WERI-Rb-1 (cell line): Measurements from ENCODE around the gene CBFA2T3.
A peak's percentile ranks its signal among the peaks of the same experiment; 100 is the strongest.

Experiments used
- DNase-seq: peaks from one replicate; pipeline ENCODE4 v3.0.0-alpha.2; 2020
- H3K27ac ChIP-seq: fragments of 250-450 bp; sonication (Bioruptor Pico); 2 replicates; pipeline ENCODE4 v1.5.1; 2020; ENCODE audit warnings: mild to moderate bottlenecking, moderate library complexity
- H3K27me3 ChIP-seq: fragments of 250-450 bp; sonication (Bioruptor Pico); 2 replicates; pipeline ENCODE4 v1.5.1; 2021; ENCODE audit warnings: mild to moderate bottlenecking, low read depth, moderate library complexity; ENCODE audit not compliant: insufficient read depth, severe bottlenecking
- H3K36me3 ChIP-seq: fragments of 250-450 bp; sonication (Bioruptor Pico); 2 replicates; pipeline ENCODE4 v1.5.1; 2020; ENCODE audit warnings: mild to moderate bottlenecking, moderate library complexity
- H3K4me3 ChIP-seq: 2 replicates; pipeline ENCODE4 v1.5.1; 2011; ENCODE audit warnings: low read depth, mild to moderate bottlenecking, control low read depth, low read length
- H3K9me3 ChIP-seq: fragments of 250-450 bp; sonication (Bioruptor Pico); 2 replicates; pipeline ENCODE4 v1.5.1; 2021; ENCODE audit warnings: mild to moderate bottlenecking, moderate library complexity; ENCODE audit not compliant: severe bottlenecking
- TF ChIP-seq, protein P1 (sequence below): IDR thresholded peaks from 2 replicates; pipeline ENCODE4 v1.5.1; 2011; ENCODE audit warnings: low read depth, mild to moderate bottlenecking, control low read depth, inconsistent platforms, low read length

CBFA2T3 gene

GRCh38 chr16:88905563-88905962 lies 71.4 kb downstream of the CBFA2T3 start:
- Histone ChIP-seq H3K27ac (no peak overlapping the region), H3K36me3 (no peaks in the 10 kb centered on the region), H3K4me3 (no peak overlapping the region), H3K9me3 (no peaks in the 10 kb centered on the region), H3K27me3 (no peaks in the 10 kb centered on the region)
- DNase-seq: no peak
- TF ChIP-seq, protein P1, sequence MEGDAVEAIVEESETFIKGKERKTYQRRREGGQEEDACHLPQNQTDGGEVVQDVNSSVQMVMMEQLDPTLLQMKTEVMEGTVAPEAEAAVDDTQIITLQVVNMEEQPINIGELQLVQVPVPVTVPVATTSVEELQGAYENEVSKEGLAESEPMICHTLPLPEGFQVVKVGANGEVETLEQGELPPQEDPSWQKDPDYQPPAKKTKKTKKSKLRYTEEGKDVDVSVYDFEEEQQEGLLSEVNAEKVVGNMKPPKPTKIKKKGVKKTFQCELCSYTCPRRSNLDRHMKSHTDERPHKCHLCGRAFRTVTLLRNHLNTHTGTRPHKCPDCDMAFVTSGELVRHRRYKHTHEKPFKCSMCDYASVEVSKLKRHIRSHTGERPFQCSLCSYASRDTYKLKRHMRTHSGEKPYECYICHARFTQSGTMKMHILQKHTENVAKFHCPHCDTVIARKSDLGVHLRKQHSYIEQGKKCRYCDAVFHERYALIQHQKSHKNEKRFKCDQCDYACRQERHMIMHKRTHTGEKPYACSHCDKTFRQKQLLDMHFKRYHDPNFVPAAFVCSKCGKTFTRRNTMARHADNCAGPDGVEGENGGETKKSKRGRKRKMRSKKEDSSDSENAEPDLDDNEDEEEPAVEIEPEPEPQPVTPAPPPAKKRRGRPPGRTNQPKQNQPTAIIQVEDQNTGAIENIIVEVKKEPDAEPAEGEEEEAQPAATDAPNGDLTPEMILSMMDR: no peak

DNA sequence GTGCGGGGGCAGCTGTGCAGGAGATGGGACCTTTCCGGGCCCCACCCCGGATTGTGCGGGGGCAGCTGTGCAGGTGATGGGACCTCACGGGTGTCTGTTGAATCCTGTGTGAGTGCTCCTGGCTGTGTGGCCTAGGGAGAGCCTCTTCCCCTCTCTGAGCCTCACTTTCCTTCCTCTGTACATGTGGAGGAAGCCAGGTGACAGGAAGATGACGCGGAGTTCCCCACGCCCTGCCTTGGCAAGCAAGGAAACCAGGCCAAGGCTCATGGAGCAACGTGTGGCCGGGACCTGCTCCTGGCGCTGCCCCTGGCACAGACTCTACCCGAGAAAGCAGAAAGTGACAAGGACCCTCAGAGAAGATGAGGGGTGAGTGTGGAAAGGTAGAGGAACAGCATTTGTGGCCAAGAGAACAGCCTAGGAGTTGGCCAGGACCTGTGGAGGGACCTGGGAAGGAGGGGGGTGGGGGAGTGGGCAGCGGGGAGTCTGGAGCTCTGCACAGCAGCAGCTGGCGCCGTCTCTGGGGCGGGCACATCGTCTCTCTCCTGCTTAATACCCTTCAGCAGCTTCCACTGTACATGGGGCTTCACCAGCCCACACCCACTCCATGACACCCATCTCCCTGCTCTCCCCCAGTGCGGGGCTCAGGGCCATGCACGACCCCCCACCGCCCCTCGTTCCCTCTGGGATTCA lies 72.2 kb downstream of the CBFA2T3 start:
- no peaks in the 10 kb centered on the region for H3K36me3 ChIP-seq
- TF ChIP-seq, protein P1: no peak
- no peaks in the 10 kb centered on the region for H3K9me3 ChIP-seq
- no peaks in the 10 kb centered on the region for H3K27me3 ChIP-seq
- H3K4me3 ChIP-seq: no peak overlapping the region
- DNase-seq: no peak
- H3K27ac ChIP-seq: no peak overlapping the region

- TF ChIP-seq, protein P1: no peak
- no peak overlapping the region for H3K4me3 ChIP-seq
- no peak overlapping the region for H3K27ac ChIP-seq
- H3K36me3 ChIP-seq: no peaks in the 10 kb centered on the region
- H3K9me3 ChIP-seq: no peaks in the 10 kb centered on the region
- DNase-seq: no peak
- no peaks in the 10 kb centered on the region for H3K27me3 ChIP-seq
These were observed 73.7 kb downstream of the CBFA2T3 start for GRCh38 chr16:88903267-88903666.

- no peak overlapping the region for H3K4me3 ChIP-seq
- H3K36me3 ChIP-seq: no peaks in the 10 kb centered on the region
- H3K27me3 ChIP-seq: no peaks in the 10 kb centered on the region
- peak overlapping the region; percentile 68 for H3K27ac ChIP-seq
- TF ChIP-seq, protein P1: no peak
- H3K9me3 ChIP-seq: no peaks in the 10 kb centered on the region
- DNase-seq: no peak
These were observed 74.3 kb downstream of the CBFA2T3 start for GRCh38 chr16:88902744-88903143.

DNA sequence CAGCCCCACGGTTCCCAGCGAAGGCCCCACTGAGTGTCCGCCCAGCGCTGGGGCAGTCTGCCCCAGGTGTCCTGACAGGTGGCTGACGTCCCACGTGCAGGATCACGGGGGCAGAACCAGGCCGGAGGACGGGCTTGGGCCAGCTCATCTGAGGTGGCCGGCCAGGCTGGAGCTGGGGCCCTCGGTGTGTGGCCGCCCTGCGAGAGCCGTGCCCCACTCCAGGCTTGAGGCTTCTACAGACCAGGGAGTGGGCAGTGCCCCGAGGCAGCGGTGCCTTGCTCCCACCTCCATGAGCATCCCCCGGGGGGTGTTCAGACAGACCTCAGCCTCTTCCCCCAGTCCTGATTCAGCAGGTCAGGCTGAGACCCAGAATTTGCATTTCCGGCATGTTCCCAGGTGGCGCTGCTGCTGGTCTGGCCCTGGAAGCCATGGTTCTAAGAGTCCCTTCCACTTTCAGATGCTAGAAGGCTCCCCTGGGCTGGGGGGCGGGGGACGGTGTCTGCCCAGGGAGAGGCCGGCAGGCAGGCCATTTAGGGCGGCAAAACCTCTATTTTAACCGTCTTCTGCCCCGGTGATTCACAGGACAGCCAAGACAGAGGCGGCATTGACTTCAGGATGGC lies 75.2 kb downstream of the CBFA2T3 start:
- peak; percentile 17 for DNase-seq
- TF ChIP-seq, protein P1: 0 out of 2 replicates have a peak, but pooled peaks have one; percentile 3
- Histone ChIP-seq H3K9me3 (no peaks in the 10 kb centered on the region), H3K27ac (peak overlapping the region; percentile 68), H3K36me3 (no peaks in the 10 kb centered on the region), H3K27me3 (no peaks in the 10 kb centered on the region), H3K4me3 (no peak overlapping the region)
